Endothelial cell of umbilical vein (primary cell): Measurements from ENCODE around the gene MRAS.

Experiments
- CTCF ChIP-seq, 2 donors: IDR thresholded peaks; 1 replicate in 1 of 2; 2 replicates in 1 of 2; pipeline ENCODE4 v1.5.1; 2011; ENCODE audit warnings: low read length in 2 of 2, mild to moderate bottlenecking in 2 of 2, moderate library complexity in 2 of 2, control low read depth in 1 of 2, inconsistent platforms in 1 of 2, low read depth in 1 of 2; ENCODE audit not compliant: insufficient read depth in 1 of 2; ENCODE audit errors: extremely low read depth in 1 of 2
- EZH2 ChIP-seq: IDR thresholded peaks from 2 replicates; pipeline ENCODE4 v1.6.1; 2012; ENCODE audit warnings: borderline replicate concordance, low read depth, mild to moderate bottlenecking, moderate library complexity, low read length, inconsistent platforms; ENCODE audit not compliant: severe bottlenecking
- FOS ChIP-seq: IDR thresholded peaks from 2 replicates; pipeline ENCODE4 v1.6.1; 2011; ENCODE audit warnings: mild to moderate bottlenecking, low read length, moderate library complexity, borderline replicate concordance; ENCODE audit not compliant: insufficient read depth
- GATA2 ChIP-seq: IDR thresholded peaks from 2 replicates; pipeline ENCODE4 v1.7.0; 2011; ENCODE audit warnings: low read depth, mild to moderate bottlenecking, moderate library complexity, mixed read lengths, low read length; ENCODE audit not compliant: insufficient read length, insufficient read depth
- JUN ChIP-seq: IDR thresholded peaks from 2 replicates; pipeline ENCODE4 v1.6.1; 2011; ENCODE audit warnings: borderline replicate concordance, low read depth; ENCODE audit not compliant: insufficient read length, insufficient read depth
- MAX ChIP-seq: IDR thresholded peaks from 2 replicates; pipeline ENCODE4 v1.6.1; 2011; ENCODE audit not compliant: insufficient read depth, insufficient read length
- MYC ChIP-seq: IDR thresholded peaks from one replicate; pipeline ENCODE4 v1.6.1; 2011; ENCODE audit warnings: mild to moderate bottlenecking, low read depth, low read length
- POLR2A ChIP-seq: IDR thresholded peaks from 2 replicates; pipeline ENCODE4 v1.6.1; 2012; ENCODE audit warnings: low read depth, mild to moderate bottlenecking, control low read depth, low read length
- POLR2AphosphoS5 ChIP-seq: IDR thresholded peaks from 2 replicates; pipeline ENCODE4 v1.6.1; 2012; ENCODE audit warnings: low read depth, mild to moderate bottlenecking, control low read depth, low read length, moderate library complexity; ENCODE audit not compliant: insufficient read depth

DNA sequence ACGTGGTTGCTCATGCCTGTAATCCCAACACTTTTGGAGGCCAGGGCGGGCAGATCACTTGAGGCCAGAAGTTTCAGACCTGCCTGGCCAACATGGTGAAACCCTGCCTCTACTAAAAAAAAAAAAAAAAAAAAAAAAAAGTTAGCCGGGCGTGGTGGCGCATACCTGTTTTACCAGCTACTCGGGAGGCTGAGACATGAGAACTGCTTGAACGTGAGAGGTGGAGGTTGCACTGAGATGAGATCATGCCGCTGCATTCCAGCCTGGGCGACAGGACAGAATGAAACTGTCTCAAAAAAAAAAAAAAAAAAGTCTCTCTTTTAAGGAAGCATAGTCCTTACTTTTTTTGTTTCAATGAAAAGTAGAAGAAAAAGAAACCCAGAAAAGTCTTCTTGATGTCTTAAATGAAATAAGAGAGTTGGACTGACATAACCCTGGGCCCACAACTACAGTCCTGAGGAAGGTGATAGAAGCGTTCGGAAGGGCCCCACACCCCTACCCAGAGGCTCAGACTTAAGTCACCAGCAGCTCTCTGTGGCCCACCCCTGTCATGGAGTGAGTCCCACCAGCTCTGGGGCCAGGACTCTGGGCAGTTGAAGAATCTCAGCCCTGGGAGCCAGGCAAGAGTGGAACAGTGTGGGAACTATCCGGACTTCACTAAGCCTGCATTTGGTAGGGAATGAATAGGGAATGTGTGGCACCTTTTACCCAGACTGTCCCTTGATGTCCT lies 21.3 kb upstream of the MRAS start:
- no peak for TF ChIP-seq EZH2
- TF ChIP-seq CTCF (IDR thresholded peaks at IDR 0.05; ENCODE audit: extremely low read depth in 1 of 2, insufficient read depth in 1 of 2, low read depth in 1 of 2, low read length in 2 of 2): no peak
- no peak for TF ChIP-seq FOS
- no peak for TF ChIP-seq MAX
- no peak for TF ChIP-seq POLR2A
- no peak for TF ChIP-seq POLR2AphosphoS5
- TF ChIP-seq MYC: no peak
- no peak for TF ChIP-seq JUN
- TF ChIP-seq GATA2: no peak
